Keratinocyte (primary cell): ENCODE results near the gene ECI2.

Experiments used
- CTCF ChIP-seq, 3 experiments: IDR thresholded peaks in 1 of 3; conservative IDR thresholded peaks in 1 of 3; optimal IDR thresholded peaks in 1 of 3; 2 replicates in 2 of 3; 3 replicates in 1 of 3; pipeline versions ENCODE3 to v1.5.1; 2011; ENCODE audit warnings: low read length in 3 of 3, mild to moderate bottlenecking in 3 of 3, moderate library complexity in 2 of 3, control low read depth in 1 of 3, inconsistent platforms in 1 of 3; ENCODE audit not compliant: insufficient read depth in 2 of 3; ENCODE audit errors: extremely low read depth in 1 of 3
- EZH2 ChIP-seq: IDR thresholded peaks from one replicate; pipeline ENCODE4 v1.6.1; 2012; ENCODE audit warnings: inconsistent platforms, mild to moderate bottlenecking, low read length, moderate library complexity

DNA sequence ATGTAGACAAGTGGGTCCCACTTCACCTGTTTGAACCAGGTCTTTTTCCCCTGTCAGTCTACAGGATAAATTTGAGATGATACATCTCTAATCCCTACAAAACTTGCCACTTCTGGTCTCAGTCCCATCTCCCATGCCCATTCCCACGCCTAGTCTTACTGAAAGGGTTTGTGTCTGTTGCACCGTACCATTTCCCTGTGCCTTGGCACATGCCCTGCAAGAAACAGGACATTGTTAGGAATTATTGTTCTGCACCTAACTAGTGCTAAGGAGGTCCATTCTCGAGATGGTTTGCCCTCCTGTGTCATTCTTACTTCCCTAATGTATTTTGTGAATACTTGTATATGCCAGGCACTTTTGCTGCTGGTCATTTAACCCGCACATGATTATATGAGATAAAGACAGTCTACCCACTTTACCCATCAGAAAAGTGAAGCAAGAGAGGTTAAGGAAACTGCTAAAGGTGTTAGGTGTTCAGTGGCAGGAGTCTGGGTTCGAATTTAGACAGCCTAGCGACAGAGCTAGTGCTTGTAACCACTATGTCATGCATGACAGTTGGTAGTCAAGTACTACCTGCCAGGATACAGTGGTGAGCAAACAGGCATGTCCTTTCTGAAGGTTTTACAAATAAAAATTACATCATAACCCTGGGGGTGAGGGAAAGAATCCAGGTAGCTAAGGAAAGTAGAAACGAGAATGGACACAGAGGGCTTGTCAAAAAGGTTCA is 69.2 kb downstream of the ECI2 start:
- TF ChIP-seq CTCF (optimal IDR thresholded peaks at IDR 0.05 in 1 of 3, IDR thresholded peaks at IDR 0.05 in 1 of 3, conservative IDR thresholded peaks at IDR 0.05 in 1 of 3; ENCODE audit: extremely low read depth in 1 of 3, insufficient read depth in 2 of 3, low read length in 3 of 3) (no peak), EZH2 (no peak)
